ENCODE results near the gene EFCAB10.
A peak's percentile ranks its signal among the peaks of the same experiment; 100 is the strongest.

Gene EFCAB10

GRCh38 chr7:105596866-105597265, 15.6 kb upstream of the EFCAB10 start:
- no peak for DNase-seq

- peak; percentile 3 for DNase-seq
Observed at GRCh38 chr7:105594034-105594433, 12.7 kb upstream of the EFCAB10 start.

GRCh38 chr7:105591522-105591921, 10.2 kb upstream of the EFCAB10 start:
- DNase-seq, result no peak

- no peak for DNase-seq
Observed at GRCh38 chr7:105590793-105591192, 9.5 kb upstream of the EFCAB10 start.

- peak; percentile 52 for DNase-seq
Observed at GRCh38 chr7:105589356-105590077, 8.2 kb upstream of the EFCAB10 start.

GRCh38 chr7:105587909-105588635, 6.8 kb upstream of the EFCAB10 start:
- no peak for DNase-seq

GRCh38 chr7:105585850-105586500, 4.7 kb upstream of the EFCAB10 start:
- no peak for DNase-seq

GRCh38 chr7:105584165-105584564, 2.9 kb upstream of the EFCAB10 start:
- no peak for DNase-seq

GRCh38 chr7:105583061-105583460, 1.8 kb upstream of the EFCAB10 start:
- no peak for DNase-seq

- no peak for DNase-seq
Observed at GRCh38 chr7:105580022-105580740, 1.1 kb downstream of the EFCAB10 start.

- no peak for DNase-seq
Observed at GRCh38 chr7:105578496-105578895, 2.8 kb downstream of the EFCAB10 start.

- DNase-seq, result no peak
Observed at GRCh38 chr7:105577251-105577650, 4.0 kb downstream of the EFCAB10 start.

- no peak for DNase-seq
Observed at GRCh38 chr7:105571891-105572290, 9.4 kb downstream of the EFCAB10 start.

GRCh38 chr7:105567821-105568220, 13.5 kb downstream of the EFCAB10 start:
- no peak for DNase-seq

- DNase-seq, result no peak
Observed at GRCh38 chr7:105567024-105567423, 14.3 kb downstream of the EFCAB10 start.

- DNase-seq, result no peak
Observed at GRCh38 chr7:105565190-105565589, 16.1 kb downstream of the EFCAB10 start.

- no peak for DNase-seq
Observed at GRCh38 chr7:105559926-105560325, 21.4 kb downstream of the EFCAB10 start.

- DNase-seq, result no peak
Observed at GRCh38 chr7:105538339-105538738, 43.0 kb downstream of the EFCAB10 start.

GRCh38 chr7:105532709-105533460, 48.4 kb downstream of the EFCAB10 start:
- no peak for DNase-seq

- DNase-seq, result peak; percentile 69
Observed at GRCh38 chr7:105531792-105532671, 49.3 kb downstream of the EFCAB10 start, which contains the start of gene RINT1. Gene RINT1, plus strand, starts transcription at chr7:105532201. Its CDS starts 115 bp downstream, at chr7:105532316.

- no peak for DNase-seq
Observed at GRCh38 chr7:105530546-105530945, 50.7 kb downstream of the EFCAB10 start.

All from DMS153 (cell line).